T follicular helper cell (primary cell): Measurements from ENCODE around the gene SERPINA6.
"Not testable (repeated sequence)": the region's sequence is repeated elsewhere in the genome, so short reads cannot be mapped to it uniquely, and the experiment has no call there.

Experiments used
- DNase-seq: peaks from one replicate; pipeline ENCODE4 v3.0.0-alpha.2; 2020; ENCODE audit warnings: low read depth

Gene SERPINA6

DNA sequence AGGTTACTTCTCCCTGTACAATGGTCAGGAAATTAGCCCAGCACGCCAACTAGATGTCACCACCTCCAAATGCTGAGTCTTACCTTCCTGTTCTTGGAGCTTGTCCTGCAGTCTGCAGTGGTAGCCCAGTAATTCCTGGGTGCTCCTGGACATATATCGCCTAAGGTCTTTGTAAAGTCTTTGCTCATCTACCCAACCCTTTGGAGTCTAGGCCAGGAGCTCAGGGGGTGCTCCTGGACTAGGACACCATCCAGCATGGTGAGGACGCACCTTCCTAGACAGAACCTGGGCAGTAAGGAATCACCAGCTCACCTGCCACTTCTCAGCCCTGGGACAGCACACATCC, 30.6 kb downstream of the SERPINA6 start:
- DNase-seq = no peak

DNA sequence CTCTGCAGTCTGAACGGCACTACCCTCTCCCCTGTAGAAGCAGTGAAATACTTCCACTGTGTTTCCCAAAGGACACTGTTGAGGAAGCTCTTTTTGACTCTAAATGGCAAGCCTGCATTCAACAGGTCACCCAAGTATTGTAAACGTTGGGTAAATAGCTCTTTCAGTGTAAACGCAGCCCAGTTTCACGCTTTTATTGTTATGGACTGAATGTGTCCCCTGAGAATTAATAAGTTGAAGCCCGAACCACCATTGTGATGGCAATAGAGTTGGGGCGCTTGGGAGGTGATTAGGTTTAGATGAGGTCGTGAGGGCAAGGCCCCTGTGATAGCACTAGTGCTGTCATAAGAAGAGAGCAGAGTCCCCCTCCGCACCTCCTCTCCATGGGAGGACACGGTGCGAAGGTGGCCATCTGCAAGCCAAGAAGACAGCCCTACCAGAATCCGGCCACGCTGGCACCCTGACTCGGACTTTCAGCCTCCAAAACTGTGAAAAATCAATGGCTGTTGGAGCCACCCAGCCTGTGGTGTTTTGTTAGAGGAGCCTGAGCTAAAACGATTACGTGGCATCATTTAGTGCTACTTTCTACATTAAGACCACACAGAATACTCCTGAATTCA, 31.1 kb downstream of the SERPINA6 start:
- no peak for DNase-seq

GRCh38 chr14:94291159-94291905, 31.8 kb downstream of the SERPINA6 start:
- DNase-seq = no peak

GRCh38 chr14:94290197-94290596, 32.9 kb downstream of the SERPINA6 start:
- DNase-seq = no peak

DNA sequence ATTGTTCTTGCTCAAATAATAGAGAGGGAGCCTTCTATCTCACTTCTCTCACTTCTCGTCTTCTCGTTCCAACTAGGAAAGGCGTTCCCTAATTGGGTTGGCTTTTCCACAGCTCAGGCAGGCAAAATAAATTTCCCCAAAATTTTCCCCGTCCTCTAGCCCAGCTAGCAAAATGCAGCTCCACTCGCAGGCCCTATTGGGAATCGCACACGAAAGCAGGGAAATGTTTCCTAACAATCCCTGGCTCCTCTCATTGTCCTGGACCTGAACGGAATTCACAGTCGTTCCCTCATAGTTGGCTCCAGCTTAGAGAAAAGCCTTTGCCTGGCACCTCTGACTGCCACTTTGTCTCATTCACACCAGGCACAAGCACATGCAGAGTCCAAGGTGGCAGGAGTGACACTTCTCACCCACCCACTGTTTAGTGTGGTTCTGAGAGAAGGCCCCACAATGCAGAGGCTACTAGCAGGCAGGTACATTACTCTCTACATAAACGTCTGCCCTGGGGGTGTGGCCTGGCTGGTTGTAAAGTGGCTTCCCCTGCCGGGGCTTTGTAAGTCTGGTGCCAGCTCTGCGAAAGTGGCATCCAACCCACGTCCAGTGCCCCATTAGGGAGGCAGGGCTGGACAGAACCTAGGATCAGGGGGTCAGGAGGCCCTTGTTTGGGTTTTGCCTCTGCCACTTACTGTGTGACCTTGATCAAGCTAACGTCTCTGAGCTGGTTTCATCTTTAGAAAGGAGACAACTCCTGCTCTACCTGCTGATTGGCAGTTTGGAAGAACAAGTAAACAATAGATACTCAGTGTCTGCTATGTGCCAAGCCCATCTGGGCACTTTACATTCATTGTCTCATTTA, 34.3 kb downstream of the SERPINA6 start:
- DNase-seq = no peak

DNA sequence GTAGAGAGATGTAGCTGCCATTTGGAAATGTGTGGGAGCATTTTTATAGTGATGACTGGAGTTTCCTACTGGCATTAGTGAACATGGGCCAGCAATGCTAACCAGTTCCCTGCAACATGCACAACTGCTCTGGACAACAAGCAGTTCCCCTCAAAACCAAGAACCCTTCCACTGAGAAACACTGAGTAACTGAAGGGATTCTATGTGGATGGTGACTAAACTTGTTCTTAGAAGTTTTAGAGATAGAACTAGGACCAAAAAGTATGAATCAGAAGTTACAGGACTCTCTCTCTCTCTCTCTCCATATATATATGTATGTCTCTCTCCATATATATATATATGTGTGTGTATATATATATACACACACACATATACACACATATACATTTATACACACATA, 38.0 kb downstream of the SERPINA6 start:
- no peak for DNase-seq

DNA sequence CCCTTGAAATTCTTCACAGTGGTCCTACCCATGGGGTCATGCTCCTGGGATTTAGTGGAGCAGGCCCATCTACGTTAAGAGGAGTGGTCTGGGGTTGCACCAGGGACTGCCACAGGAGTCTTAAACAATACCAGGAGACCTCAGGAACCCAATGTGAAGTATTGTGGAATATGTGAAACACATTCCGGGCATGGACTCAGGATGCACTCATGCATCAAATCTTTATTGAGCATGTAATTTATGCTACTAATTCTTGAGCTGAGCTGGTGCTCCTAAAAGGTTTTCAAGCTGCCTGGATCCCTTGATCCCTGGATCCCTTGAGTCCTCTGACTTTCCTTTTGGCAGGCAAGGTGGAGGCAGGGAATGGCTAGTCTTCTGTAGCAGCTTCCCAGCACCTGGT, 38.9 kb downstream of the SERPINA6 start:
- DNase-seq = no peak

GRCh38 chr14:94282991-94283723, 40.0 kb downstream of the SERPINA6 start:
- no peak for DNase-seq

GRCh38 chr14:94278731-94279130, 44.4 kb downstream of the SERPINA6 start:
- no peak for DNase-seq

DNA sequence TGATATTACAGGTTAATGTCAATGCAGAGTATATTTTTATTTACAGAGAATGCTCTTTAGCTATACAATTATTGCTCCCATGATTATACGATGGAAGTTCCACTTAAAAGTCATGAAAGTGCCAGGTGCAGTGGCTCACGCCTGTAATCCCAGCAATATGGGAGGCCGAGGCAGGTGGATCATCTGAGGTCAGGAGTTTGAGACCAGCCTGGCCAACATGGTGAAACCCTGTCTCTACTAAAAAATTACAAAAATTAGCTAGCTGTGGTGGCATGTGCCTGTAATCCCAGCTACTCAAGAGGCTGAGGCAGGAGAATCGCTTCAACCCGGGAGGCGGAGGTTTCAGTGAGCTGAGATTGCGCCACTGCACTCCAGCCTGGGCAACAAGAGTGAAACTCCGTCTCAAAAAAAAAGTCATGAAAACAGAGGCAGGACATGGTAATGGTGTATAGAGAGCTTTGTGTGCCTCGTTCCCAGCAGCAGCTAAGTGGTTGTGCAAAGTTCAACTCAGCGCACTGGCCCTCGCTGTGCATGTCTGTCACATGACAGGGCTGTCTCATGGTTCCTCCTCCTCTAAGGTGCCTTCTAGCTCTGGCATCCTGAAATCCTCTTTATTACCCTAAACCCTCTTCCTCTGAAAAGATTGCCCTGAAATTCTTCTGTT, 46.1 kb downstream of the SERPINA6 start:
- DNase-seq = not testable (repeated sequence)

DNA sequence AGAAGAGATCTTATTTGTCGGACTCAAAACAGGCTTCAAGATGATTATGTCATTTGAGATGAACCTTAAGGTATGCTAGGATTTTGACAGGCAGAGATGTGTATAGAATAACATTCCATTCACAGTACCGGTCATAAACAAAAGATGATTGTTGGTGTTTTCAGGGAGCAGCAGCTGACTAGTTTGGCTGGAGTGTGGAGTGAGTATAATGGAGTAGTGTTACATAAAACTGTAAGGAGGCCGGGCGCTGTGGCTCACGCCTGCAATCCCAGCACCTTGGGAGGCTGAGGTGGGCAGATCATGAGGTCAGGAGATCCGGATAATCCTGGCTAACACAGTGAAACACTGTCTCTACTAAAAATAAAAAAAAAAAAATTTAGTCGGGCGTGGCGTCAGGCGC, 54.0 kb downstream of the SERPINA6 start:
- DNase-seq = no peak

DNA sequence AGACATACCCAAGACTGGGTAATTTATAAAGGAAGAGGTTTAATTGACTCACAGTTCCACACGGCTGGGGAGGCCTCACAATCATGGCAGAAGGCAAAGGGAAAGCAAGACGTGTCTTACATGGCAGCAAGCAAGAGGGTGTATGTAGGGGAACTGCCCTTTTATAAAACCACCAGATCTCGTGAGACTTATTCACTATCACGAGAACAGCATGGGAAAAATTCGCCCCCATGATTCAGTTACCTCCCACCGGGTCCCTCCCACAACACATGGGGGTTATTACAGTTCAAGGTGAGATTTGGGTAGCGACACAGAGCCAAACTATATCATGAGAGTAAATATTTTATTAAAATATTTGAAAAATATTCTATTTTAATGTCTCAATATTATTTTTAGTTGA, 54.6 kb downstream of the SERPINA6 start:
- not testable (repeated sequence) for DNase-seq

DNA sequence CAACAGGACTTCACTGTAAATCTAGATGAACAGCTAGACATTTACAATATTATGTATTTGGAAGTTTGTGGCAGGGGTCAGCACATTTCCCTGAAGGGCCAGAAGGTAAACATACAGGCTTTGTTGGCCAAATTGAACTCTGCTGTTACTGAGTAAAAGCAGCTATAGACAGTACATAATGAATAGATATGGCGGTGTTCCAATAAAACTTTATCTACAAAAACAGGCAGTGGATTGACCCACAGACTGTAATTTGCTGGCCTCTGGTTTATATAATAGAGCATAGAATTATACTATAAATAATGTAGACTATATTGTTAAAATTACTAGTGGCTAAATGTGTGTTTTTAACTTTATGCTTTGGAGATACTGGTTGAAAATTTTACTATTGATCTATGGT, 55.8 kb downstream of the SERPINA6 start:
- DNase-seq = no peak

- DNase-seq = not testable (repeated sequence)
Observed at GRCh38 chr14:94264195-94264594, 58.9 kb downstream of the SERPINA6 start.
